Psoas muscle (tissue), 8 donors: ENCODE results near the gene MORN1. TPM values are rescaled to one million over a fixed set of nuclear protein-coding genes. Genes with fewer than 3 reads are reported as not detected.

Source experiments
- ATAC-seq, 4 donors: fragments of 200-7000 bp; cut with Tn5 transposase; one replicate each; pipeline ENCODE4 v1.9.1; 2020; ENCODE audit warnings: moderate library complexity in 3 of 4, mild to moderate bottlenecking in 2 of 4
- DNase-seq, 2 donors: peaks; one replicate each; pipeline ENCODE4 v3.0.0-alpha.2; 2020
- H3K27ac ChIP-seq: fragments of 200-600 bp; one replicate; pipeline ENCODE4 v1.8.0; 2022
- H3K27me3 ChIP-seq, 3 donors: fragments of 200-600 bp in 1 of 3; one replicate each; pipeline versions ENCODE4 v1.6.1 to v1.8.0; 2013 to 2022; ENCODE audit warnings: low read length in 2 of 3, mild to moderate bottlenecking in 2 of 3, moderate library complexity in 1 of 3; ENCODE audit not compliant: insufficient read depth in 3 of 3
- H3K36me3 ChIP-seq, 2 donors: fragments of 200-600 bp in 1 of 2; one replicate each; pipeline versions ENCODE4 v1.6.1 to v1.8.0; 2013 to 2022; ENCODE audit warnings: low read depth in 1 of 2, mild to moderate bottlenecking in 1 of 2, moderate library complexity in 1 of 2; ENCODE audit not compliant: insufficient read depth in 1 of 2
- H3K4me1 ChIP-seq: fragments of 200-600 bp; one replicate; pipeline ENCODE4 v1.8.0; 2022
- H3K4me3 ChIP-seq: fragments of 200-600 bp; one replicate; pipeline ENCODE4 v1.8.0; 2022; ENCODE audit warnings: mild to moderate bottlenecking
- H3K9me3 ChIP-seq: fragments of 200-600 bp; one replicate; pipeline ENCODE4 v1.8.0; 2022
- WGBS, 3 donors: extraction: QIAGEN DNeasy Blood & Tissue Kit; methylation state at CpG; one replicate each; pipeline versions ENCODE4 v1.1.6 to v1.1.7; 2013; 5-methylcytosine and 5-hydroxymethylcytosine counted together
- intact Hi-C, 2 donors: fragments of 100-400 bp; cut with DNase I; formaldehyde crosslinking; loops; one replicate each; pipeline versions ENCODE4 v1.11.0 to v1.14.2; 2022
- polyA plus RNA-seq, 3 donors: library from polyadenylated mRNA; stranded (reverse); fragments of 200-250 nt; gene quantifications; one replicate each; pipeline ENCODE4 v1.2.3, GENCODE V29; 2013
- total RNA-seq, 4 donors: library from RNA; stranded (reverse); fragmentation: NEBNext Ultra II Directional in 2 of 4; extraction: Animal tissue kit (Norgen Biotek cat#: 25700) in 2 of 4; gene quantifications; one replicate each; pipeline versions ENCODE4 v1.2.1 to v1.2.4, GENCODE V29; 2021 to 2023
- TF ChIP-seq, protein P1 (sequence below): fragments of 200-600 bp; IDR thresholded peaks from one replicate; pipeline ENCODE4 v1.8.0; 2022; ENCODE audit warnings: antibody characterized with exemption
- donor health status: healthy with polysubstance abuse.
- donor health status: DM: no; HTN: no; CAD: no; lungs with moderate emphysema.
- donor health status: Bipolar disorder and iron deficiency.
- donor health status: healthy.
- donor health status: DM: yes; HTN: yes; CAD: no.
- donor health status: DM: no; HTN: no; CAD: no.
- donor health status: DM: no; HTN: no; CAD: no.
- donor health status: DM: yes; HTN: yes; CAD: no.

The MORN1 gene
- total and polyA plus RNA-seq, 7 donors, result 1.2 to 7.3 (median 4.2) TPM

DNA sequence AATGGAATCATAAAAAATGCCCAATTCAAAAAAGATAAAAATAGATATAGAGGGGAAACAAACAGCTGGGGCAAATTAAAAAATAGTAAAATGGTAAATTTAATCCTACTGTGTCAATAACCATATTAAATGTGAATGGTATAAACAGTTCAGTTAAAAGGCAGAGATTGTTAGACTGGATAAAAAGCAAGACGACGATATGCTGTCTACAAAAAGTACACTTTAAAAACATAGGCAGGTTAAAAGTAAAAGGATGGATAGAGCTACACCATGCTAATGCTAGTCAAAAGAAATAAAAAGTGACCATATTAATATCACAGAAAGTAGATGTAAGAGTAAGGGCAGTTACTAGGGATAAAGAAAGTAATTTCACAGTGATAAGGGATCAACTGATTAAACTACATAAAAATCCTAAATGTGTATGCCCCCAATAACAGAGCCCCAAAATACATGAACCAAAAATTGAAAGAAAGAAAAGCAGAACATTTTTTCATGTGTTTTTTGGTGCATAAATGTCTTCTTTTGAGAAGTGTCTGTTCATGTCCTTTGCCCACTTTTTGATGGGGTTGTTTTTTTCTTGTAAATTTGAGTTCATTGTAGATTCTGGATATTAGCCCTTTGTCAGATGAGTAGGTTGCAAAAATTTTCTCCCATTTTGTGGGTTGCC, 27.4 kb downstream of the MORN1 start:
- intact Hi-C loops, result no loop called here
- no peaks in the 10 kb centered on the region for H3K4me1 ChIP-seq
- H3K27ac ChIP-seq, result no peak overlapping the region
- ATAC-seq, result no peak
- no peak for DNase-seq
- no peaks in the 10 kb centered on the region for H3K36me3 ChIP-seq
- peaks cover 5% of the 10 kb centered on the region for H3K9me3 ChIP-seq
- TF ChIP-seq, protein P1, sequence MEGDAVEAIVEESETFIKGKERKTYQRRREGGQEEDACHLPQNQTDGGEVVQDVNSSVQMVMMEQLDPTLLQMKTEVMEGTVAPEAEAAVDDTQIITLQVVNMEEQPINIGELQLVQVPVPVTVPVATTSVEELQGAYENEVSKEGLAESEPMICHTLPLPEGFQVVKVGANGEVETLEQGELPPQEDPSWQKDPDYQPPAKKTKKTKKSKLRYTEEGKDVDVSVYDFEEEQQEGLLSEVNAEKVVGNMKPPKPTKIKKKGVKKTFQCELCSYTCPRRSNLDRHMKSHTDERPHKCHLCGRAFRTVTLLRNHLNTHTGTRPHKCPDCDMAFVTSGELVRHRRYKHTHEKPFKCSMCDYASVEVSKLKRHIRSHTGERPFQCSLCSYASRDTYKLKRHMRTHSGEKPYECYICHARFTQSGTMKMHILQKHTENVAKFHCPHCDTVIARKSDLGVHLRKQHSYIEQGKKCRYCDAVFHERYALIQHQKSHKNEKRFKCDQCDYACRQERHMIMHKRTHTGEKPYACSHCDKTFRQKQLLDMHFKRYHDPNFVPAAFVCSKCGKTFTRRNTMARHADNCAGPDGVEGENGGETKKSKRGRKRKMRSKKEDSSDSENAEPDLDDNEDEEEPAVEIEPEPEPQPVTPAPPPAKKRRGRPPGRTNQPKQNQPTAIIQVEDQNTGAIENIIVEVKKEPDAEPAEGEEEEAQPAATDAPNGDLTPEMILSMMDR, result no peak
- no peak overlapping the region for H3K4me3 ChIP-seq
- WGBS, 3 donors, result 96 to 100% (median 100%) methylated on average over 2 of the region's 2 CpGs
- no peaks in the 10 kb centered on the region for H3K27me3 ChIP-seq

DNA sequence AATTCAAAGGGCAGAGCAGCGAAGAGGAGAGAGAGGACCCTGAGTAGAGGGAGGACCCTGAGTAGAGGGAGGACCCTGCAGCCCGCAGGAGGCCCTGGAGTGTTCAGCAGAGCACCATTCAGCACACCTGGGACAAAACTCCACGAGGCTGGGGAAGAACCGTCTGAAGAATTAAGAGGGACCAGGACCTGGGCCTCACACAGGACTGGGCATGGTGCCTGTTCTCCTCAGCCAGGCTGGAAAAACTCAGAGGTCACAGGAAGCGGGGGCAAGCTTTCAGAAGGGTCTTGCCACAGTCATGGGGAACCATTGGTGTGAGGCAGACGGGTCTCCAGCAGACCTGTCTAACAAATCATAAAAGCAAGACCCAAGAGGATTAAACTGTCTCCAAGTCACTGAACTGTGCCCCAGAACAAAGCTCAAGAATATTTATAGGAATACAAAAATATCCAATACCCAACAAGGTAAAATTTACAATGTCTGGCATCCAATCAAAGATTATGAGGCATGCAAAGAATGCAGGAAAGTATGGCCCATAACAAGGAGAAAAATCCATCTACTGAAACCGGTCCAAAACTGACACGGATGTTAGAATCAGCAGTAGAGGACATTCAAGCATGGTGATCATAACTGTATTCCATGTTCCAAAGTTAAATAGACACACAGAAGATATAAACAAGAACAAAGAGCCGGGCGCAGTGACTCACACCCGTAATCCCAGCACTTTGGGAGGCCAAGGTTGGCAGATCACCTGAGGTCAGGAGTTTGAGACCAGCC, 30.6 kb downstream of the MORN1 start:
- H3K27ac ChIP-seq, result no peak overlapping the region
- H3K4me1 ChIP-seq, result no peaks in the 10 kb centered on the region
- 67 to 70% (median 67%) methylated on average over 11 of the region's 11 CpGs for WGBS, 3 donors
- no peak overlapping the region for H3K4me3 ChIP-seq
- no peak for DNase-seq
- H3K36me3 ChIP-seq, result no peaks in the 10 kb centered on the region
- peaks cover 5% of the 10 kb centered on the region for H3K9me3 ChIP-seq
- intact Hi-C loops, result no loop called here
- H3K27me3 ChIP-seq, result no peaks in the 10 kb centered on the region
- no peak for ATAC-seq
- TF ChIP-seq, protein P1, result no peak

DNA sequence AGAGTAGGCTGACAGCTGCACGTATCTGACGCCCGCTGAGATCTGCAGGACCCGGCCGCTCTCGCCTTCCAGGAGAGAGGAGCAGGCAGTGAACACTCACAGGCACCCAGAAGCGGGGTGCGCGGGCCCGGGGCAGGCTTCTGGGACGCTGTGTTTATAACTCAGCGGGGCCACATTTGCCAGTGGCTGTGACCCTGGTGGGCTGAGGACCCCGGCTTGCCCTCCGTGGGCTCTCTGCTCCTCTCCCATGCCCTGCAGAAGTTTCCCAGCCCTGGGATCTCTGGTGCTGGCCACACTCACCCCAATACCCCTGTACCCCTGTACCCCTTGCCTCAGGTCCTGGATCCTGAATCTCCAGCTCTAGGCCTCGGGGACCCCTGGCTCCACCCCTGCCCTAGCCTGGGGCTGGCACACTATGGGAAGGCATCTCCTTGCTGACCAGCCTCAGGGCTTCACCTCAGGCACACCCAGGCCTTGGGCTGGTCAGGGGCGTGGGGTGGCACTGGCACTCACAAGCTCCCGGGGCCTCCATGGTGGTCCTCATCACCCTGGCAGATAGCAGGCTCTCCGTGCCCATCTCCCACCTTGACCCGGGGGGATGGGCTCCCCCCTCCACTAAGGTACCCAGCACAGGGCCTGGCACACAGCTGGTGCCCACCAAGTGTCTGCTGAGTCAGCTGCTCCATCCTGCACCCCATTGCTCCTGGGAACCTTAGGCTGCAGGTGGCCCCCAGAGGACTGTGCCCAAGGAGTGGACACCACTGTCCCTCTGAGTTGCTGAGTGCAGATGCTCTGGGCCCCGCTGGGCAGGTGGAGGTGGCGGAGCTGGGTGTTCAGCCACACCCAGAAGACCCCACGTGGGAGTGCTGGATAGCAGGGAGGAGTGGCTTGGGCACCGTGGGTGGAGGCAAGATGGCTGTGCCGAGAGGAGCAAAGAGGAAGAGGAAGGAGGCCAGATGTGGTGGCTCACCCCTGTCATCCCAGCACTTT, 32.4 kb downstream of the MORN1 start:
- Histone ChIP-seq H3K27ac (no peak overlapping the region), H3K36me3 (no peaks in the 10 kb centered on the region), H3K9me3 (peaks cover 2% of the 10 kb centered on the region), H3K4me3 (no peak overlapping the region), H3K27me3 (no peaks in the 10 kb centered on the region), H3K4me1 (no peaks in the 10 kb centered on the region)
- intact Hi-C loops, result no loop called here
- DNase-seq (peak in 1 of 2 donors; percentile 38), ATAC-seq (no peak)
- TF ChIP-seq, protein P1, result no peak
- WGBS, 3 donors, result 85 to 94% (median 85%) methylated on average over 24 of the region's 24 CpGs

DNA sequence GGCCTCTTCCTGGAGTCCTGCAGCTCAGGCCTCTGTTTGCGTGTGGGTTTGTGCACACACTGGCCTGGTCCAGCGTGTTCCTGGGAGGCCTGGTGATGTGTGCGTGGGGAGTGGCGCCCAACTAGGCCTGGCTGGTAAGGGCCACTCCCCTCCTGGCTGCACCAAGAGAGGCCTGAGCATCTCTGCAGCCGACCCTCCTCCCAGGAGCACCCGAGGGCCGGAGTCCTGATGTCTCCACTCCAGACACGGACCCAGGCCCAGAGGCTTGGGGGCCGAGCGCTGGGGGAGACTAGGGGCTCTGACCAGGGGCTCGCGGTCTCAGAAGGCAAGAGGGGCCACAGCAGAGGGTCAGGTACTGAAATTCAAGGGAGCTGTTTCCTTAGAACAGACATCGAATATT, 33.3 kb downstream of the MORN1 start:
- intact Hi-C loops, result no loop called here
- Histone ChIP-seq H3K4me3 (no peak overlapping the region), H3K4me1 (no peaks in the 10 kb centered on the region), H3K27ac (no peak overlapping the region), H3K36me3 (no peaks in the 10 kb centered on the region), H3K27me3 (no peaks in the 10 kb centered on the region), H3K9me3 (no peaks in the 10 kb centered on the region)
- 86 to 95% (median 87%) methylated on average over 13 of the region's 13 CpGs for WGBS, 3 donors
- no peak for ATAC-seq
- peak; percentile 4 to 22 for DNase-seq
- TF ChIP-seq, protein P1, result no peak
